ENCODE data around the gene NBEA. TPM values are rescaled to one million over a fixed set of nuclear protein-coding genes. Genes with fewer than 3 reads are reported as not detected.

Gene NBEA
- polyA plus RNA-seq, 1 experiment, result 1.3 TPM

GRCh38 chr13:35471706-35472322 is 529.7 kb downstream of the NBEA start:
- DNase-seq (ENCODE audit: low read depth, low spot score), result no peak
- ChIA-PET POLR2A (no interaction called here), CTCF (no interaction called here)

GRCh38 chr13:35472323-35472881 is 530.3 kb downstream of the NBEA start:
- no peak overlapping the region for H3K27ac ChIP-seq (ENCODE audit: low read depth, low read length)
- CTCF ChIA-PET, result no interaction called here
- peaks cover 8% of the 10 kb centered on the region; the same call in 1 of the 2 replicates for H3K9me3 ChIP-seq (ENCODE audit: control insufficient read depth, insufficient read depth, low read length)
- POLR2A ChIA-PET, result no interaction called here
- H3K27me3 ChIP-seq (ENCODE audit: control insufficient read depth, insufficient read depth, low read length), result peaks cover 65% of the 10 kb centered on the region
- DNase-seq (ENCODE audit: low read depth, low spot score), result no peak
- TF ChIP-seq CTCF (IDR thresholded peaks at IDR 0.05; ENCODE audit: low read depth, low read length), result no peak
- H3K4me3 ChIP-seq (ENCODE audit: low read depth, low read length), result no peak overlapping the region

More at GRCh38 chr13:35471706-35472322, 529.7 kb downstream of the NBEA start:
- H3K27me3 ChIP-seq (ENCODE audit: control insufficient read depth, insufficient read depth, low read length), result peaks cover 59% of the 10 kb centered on the region
- no peak overlapping the region for H3K27ac ChIP-seq (ENCODE audit: low read depth, low read length)
- no peak overlapping the region for H3K4me3 ChIP-seq (ENCODE audit: low read depth, low read length)
- no peak for TF ChIP-seq CTCF (IDR thresholded peaks at IDR 0.05; ENCODE audit: low read depth, low read length)
- H3K9me3 ChIP-seq (ENCODE audit: control insufficient read depth, insufficient read depth, low read length), result peaks cover 8% of the 10 kb centered on the region; the same call in 1 of the 2 replicates

- Histone ChIP-seq H3K27ac (ENCODE audit: low read depth, low read length) (no peak overlapping the region), H3K9me3 (ENCODE audit: control insufficient read depth, insufficient read depth, low read length) (peaks cover 8% of the 10 kb centered on the region; the same call in 1 of the 2 replicates), H3K27me3 (ENCODE audit: control insufficient read depth, insufficient read depth, low read length) (peaks cover 74% of the 10 kb centered on the region), H3K4me3 (ENCODE audit: low read depth, low read length) (no peak overlapping the region)
- no peak for DNase-seq (ENCODE audit: low read depth, low spot score)
- no peak for TF ChIP-seq CTCF (IDR thresholded peaks at IDR 0.05; ENCODE audit: low read depth, low read length)
- ChIA-PET POLR2A (no interaction called here), CTCF (no interaction called here)
These were observed 531.2 kb downstream of the NBEA start for GRCh38 chr13:35473206-35473775.

GRCh38 chr13:35473802-35474201 is 531.7 kb downstream of the NBEA start:
- no peak for TF ChIP-seq CTCF (IDR thresholded peaks at IDR 0.05; ENCODE audit: low read depth, low read length)
- no peak for DNase-seq (ENCODE audit: low read depth, low spot score)
- peaks cover 79% of the 10 kb centered on the region for H3K27me3 ChIP-seq (ENCODE audit: control insufficient read depth, insufficient read depth, low read length)
- POLR2A ChIA-PET, result no interaction called here
- CTCF ChIA-PET, result no interaction called here
- peaks cover 12% of the 10 kb centered on the region; the same call in 1 of the 2 replicates for H3K9me3 ChIP-seq (ENCODE audit: control insufficient read depth, insufficient read depth, low read length)
- H3K4me3 ChIP-seq (ENCODE audit: low read depth, low read length), result no peak overlapping the region
- no peak overlapping the region for H3K27ac ChIP-seq (ENCODE audit: low read depth, low read length)

- H3K9me3 ChIP-seq (ENCODE audit: control insufficient read depth, insufficient read depth, low read length), result peaks cover 13% of the 10 kb centered on the region; the same call in 1 of the 2 replicates
- ChIA-PET CTCF (no interaction called here), POLR2A (no interaction called here)
- H3K4me3 ChIP-seq (ENCODE audit: low read depth, low read length), result no peak overlapping the region
- peaks cover 85% of the 10 kb centered on the region for H3K27me3 ChIP-seq (ENCODE audit: control insufficient read depth, insufficient read depth, low read length)
- DNase-seq (ENCODE audit: low read depth, low spot score), result no peak
- no peak overlapping the region for H3K27ac ChIP-seq (ENCODE audit: low read depth, low read length)
- no peak for TF ChIP-seq CTCF (IDR thresholded peaks at IDR 0.05; ENCODE audit: low read depth, low read length)
These were observed 532.6 kb downstream of the NBEA start for GRCh38 chr13:35474496-35475211.

All from AG04450 (cell line).